PC-9 (cell line): ENCODE results near the gene IGFBP2. TPM values are rescaled to one million over a fixed set of nuclear protein-coding genes. Genes with fewer than 3 reads are reported as not detected.

ENCODE experiments used
- Bru-seq: library from RNA; stranded (reverse); fragments of 400-500 nt; gene quantifications from one replicate; lab custom pipeline; 2021; lab: Mats Ljungman, UMichigan
- BruChase-seq, 2 experiments: library from RNA; stranded (reverse); fragments of 400-500 nt; gene quantifications; one replicate each; lab custom pipeline; 2021; lab: Mats Ljungman, UMichigan
- BruUV-seq: library from RNA; stranded (reverse); fragments of 400-500 nt; replicated peaks from 2 replicates; lab custom pipeline; 2021; lab: Mats Ljungman, UMichigan
- CTCF ChIA-PET: fragments of 300-600 bp; sonication (Branson Sonifier 250); formaldehyde crosslinking; loops from one replicate; lab custom pipeline; 2022; ENCODE audit warnings: antibody characterized with exemption; lab: Charles Lee
- POLR2A ChIA-PET: fragments of 300-600 bp; sonication (Branson Sonifier 250); formaldehyde crosslinking; loops from one replicate; lab custom pipeline; 2022; ENCODE audit warnings: antibody characterized with exemption; ENCODE audit not compliant: unreplicated experiment; lab: Charles Lee
- DNase-seq, 2 experiments: peaks; one replicate each; pipeline versions ENCODE4 v3.0.0 to v3.0.0-alpha.2; 2015 to 2022; ENCODE audit warnings: mixed read lengths in 1 of 2
- H2AFZ ChIP-seq: fragments of 200-600 bp; sonication (generic); 2 replicates; pipeline ENCODE4 v1.8.1; 2017; ENCODE audit warnings: antibody characterized with exemption
- H3F3A ChIP-seq: fragments of 200-600 bp; sonication (generic); 2 replicates; pipeline ENCODE4 v1.8.1; 2017; ENCODE audit warnings: antibody characterized with exemption, mild to moderate bottlenecking, low read depth; ENCODE audit not compliant: insufficient read depth
- H3K27ac ChIP-seq: fragments of 200-600 bp; sonication (generic); 2 replicates; pipeline ENCODE4 v1.6.1; 2016; ENCODE audit warnings: mixed run types
- H3K27me3 ChIP-seq: fragments of 200-600 bp; sonication (generic); 2 replicates; pipeline ENCODE4 v1.6.1; 2016; ENCODE audit warnings: low read depth, mixed run types; ENCODE audit not compliant: insufficient read depth
- H3K36me3 ChIP-seq: fragments of 200-600 bp; sonication (generic); 2 replicates; pipeline ENCODE4 v1.6.1; 2016; ENCODE audit warnings: low read depth, mixed run types
- H3K4me1 ChIP-seq: fragments of 200-600 bp; sonication (generic); replicated peaks from 2 replicates; pipeline ENCODE4 v1.6.1; 2016; ENCODE audit warnings: mixed run types; ENCODE audit not compliant: insufficient read depth
- H3K4me2 ChIP-seq: fragments of 200-600 bp; sonication (generic); 2 replicates; pipeline ENCODE4 v1.6.1; 2017; ENCODE audit warnings: mixed run types
- H3K4me3 ChIP-seq: fragments of 200-600 bp; sonication (generic); 2 replicates; pipeline ENCODE4 v1.6.1; 2016; ENCODE audit warnings: mixed run types
- H3K79me2 ChIP-seq: fragments of 200-600 bp; sonication (generic); 2 replicates; pipeline ENCODE4 v1.6.1; 2017; ENCODE audit warnings: low read depth, mixed run types
- H3K9me2 ChIP-seq: fragments of 200-600 bp; sonication (generic); 2 replicates; pipeline ENCODE4 v1.8.1; 2017; ENCODE audit warnings: mild to moderate bottlenecking; ENCODE audit not compliant: insufficient read depth
- H3K9me3 ChIP-seq: fragments of 200-600 bp; sonication (generic); 2 replicates; pipeline ENCODE4 v1.8.1; 2016; ENCODE audit warnings: low read depth; ENCODE audit not compliant: insufficient read depth
- H4K20me1 ChIP-seq: fragments of 200-600 bp; sonication (generic); 2 replicates; pipeline ENCODE4 v1.8.1; 2017; ENCODE audit not compliant: insufficient read depth
- EZH2 ChIP-seq: fragments of 200-600 bp; sonication (generic); IDR thresholded peaks from 2 replicates; pipeline ENCODE4 v1.8.0; 2017; ENCODE audit warnings: antibody characterized with exemption, low read depth
- intact Hi-C: fragments of 100-400 bp; cut with micrococcal nuclease; formaldehyde crosslinking; loops from one replicate; pipeline ENCODE4 v1.10.0; 2022; ENCODE audit not compliant: unreplicated experiment
- long read RNA-seq: library from polyadenylated mRNA; stranded (forward); transcript quantifications from one replicate; pipeline ENCODE4 v2.0.0, GENCODE V29; 2022
- total RNA-seq: library from RNA; stranded (reverse); gene quantifications from 2 replicates; pipeline ENCODE4 v1.2.3, GENCODE V29; 2021
- TF ChIP-seq, protein P1 (sequence below): fragments of 200-600 bp; sonication (generic); conservative IDR thresholded peaks from 2 replicates; pipeline ENCODE4 v1.6.1; 2017; ENCODE audit warnings: mixed run types, antibody characterized with exemption, mild to moderate bottlenecking, moderate library complexity

Gene IGFBP2, protein sequence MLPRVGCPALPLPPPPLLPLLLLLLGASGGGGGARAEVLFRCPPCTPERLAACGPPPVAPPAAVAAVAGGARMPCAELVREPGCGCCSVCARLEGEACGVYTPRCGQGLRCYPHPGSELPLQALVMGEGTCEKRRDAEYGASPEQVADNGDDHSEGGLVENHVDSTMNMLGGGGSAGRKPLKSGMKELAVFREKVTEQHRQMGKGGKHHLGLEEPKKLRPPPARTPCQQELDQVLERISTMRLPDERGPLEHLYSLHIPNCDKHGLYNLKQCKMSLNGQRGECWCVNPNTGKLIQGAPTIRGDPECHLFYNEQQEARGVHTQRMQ
- total RNA-seq: 106 and 133 TPM in 2 replicates
- Bru-seq, nascent RNA: percentile 51 among the genes with signal in this experiment
- percentile 39 among the genes with signal in this experiment for BruChase-seq, experiment 1, labeled RNA remaining after a 2-hour chase
- BruChase-seq, experiment 2, labeled RNA remaining after a 6-hour chase: percentile 50 among the genes with signal in this experiment
- long read RNA-seq, transcript IGFBP2-201 (4 exons, 1,439 nt): major isoform, 355 of 369 reads
- long read RNA-seq, partial matches to known transcripts: 8 of 369 reads
- long read RNA-seq, other reads (novel, unspliced or antisense): 6 of 369 reads

DNA sequence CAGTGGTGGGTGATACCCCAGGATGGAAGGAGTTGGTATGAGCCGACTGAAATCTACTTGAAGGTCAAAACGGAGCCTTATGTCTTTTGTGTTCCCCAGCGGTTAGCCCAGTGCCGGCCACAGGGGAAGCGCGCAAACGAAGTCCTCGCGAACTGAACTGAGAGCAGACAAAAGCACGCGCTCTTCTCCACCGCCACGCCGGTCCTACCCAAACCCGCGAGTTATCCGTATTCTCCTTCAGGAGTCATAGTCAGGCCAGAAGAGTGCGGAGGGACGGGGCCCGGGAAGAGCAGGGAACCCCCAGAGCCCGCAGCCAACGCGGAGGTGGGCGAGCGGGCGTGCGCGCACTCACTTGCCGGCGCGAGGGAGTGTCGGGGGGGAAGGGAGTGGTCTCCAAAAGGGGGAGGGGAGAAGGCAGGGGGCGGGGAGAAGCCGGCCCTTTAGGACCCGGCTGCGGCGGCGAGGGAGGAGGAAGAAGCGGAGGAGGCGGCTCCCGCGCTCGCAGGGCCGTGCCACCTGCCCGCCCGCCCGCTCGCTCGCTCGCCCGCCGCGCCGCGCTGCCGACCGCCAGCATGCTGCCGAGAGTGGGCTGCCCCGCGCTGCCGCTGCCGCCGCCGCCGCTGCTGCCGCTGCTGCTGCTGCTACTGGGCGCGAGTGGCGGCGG is at the start of gene IGFBP2:
Gene IGFBP2 (plus strand): TSS at position 469 of the 664 bp plus-strand sequence. CDS start 104 bp downstream, at position 573.
- H3K9me3 ChIP-seq: no peaks in the 10 kb centered on the region
- H3K4me2 ChIP-seq: peak within 1 kb of the TSS; percentile 59
- ChIA-PET CTCF (no interaction called here), POLR2A (no interaction called here)
- DNase-seq: peak in 1 of 2 experiments; percentile 53
- 0 out of 2 replicates have a peak within 1 kb of the TSS, but pooled peaks have one; percentile 60 for H2AFZ ChIP-seq
- H3K9me2 ChIP-seq: no peaks in the 10 kb centered on the region
- peaks cover 43% of the 10 kb centered on the region for H3K4me1 ChIP-seq
- H3K79me2 ChIP-seq: peaks cover 21% of the 10 kb centered on the region
- no peak for TF ChIP-seq EZH2
- TF ChIP-seq, protein P1, sequence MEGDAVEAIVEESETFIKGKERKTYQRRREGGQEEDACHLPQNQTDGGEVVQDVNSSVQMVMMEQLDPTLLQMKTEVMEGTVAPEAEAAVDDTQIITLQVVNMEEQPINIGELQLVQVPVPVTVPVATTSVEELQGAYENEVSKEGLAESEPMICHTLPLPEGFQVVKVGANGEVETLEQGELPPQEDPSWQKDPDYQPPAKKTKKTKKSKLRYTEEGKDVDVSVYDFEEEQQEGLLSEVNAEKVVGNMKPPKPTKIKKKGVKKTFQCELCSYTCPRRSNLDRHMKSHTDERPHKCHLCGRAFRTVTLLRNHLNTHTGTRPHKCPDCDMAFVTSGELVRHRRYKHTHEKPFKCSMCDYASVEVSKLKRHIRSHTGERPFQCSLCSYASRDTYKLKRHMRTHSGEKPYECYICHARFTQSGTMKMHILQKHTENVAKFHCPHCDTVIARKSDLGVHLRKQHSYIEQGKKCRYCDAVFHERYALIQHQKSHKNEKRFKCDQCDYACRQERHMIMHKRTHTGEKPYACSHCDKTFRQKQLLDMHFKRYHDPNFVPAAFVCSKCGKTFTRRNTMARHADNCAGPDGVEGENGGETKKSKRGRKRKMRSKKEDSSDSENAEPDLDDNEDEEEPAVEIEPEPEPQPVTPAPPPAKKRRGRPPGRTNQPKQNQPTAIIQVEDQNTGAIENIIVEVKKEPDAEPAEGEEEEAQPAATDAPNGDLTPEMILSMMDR: no peak
- peaks cover 6% of the 10 kb centered on the region; the same call in 1 of the 2 replicates for H3F3A ChIP-seq
- intact Hi-C loops: loop anchor here (5.0 kb wide), 1 partner anchor 91 kb away; no protein-coding TSS in a partner anchor
- H3K27ac ChIP-seq: no peak within 1 kb of the TSS
- H4K20me1 ChIP-seq: no peaks in the 10 kb centered on the region
- H3K36me3 ChIP-seq: no peaks in the 10 kb centered on the region
- peak within 1 kb of the TSS; percentile 56 for H3K4me3 ChIP-seq
- H3K27me3 ChIP-seq: no peaks in the 10 kb centered on the region
- TSS peak; percentile 69 for BruUV-seq

DNA sequence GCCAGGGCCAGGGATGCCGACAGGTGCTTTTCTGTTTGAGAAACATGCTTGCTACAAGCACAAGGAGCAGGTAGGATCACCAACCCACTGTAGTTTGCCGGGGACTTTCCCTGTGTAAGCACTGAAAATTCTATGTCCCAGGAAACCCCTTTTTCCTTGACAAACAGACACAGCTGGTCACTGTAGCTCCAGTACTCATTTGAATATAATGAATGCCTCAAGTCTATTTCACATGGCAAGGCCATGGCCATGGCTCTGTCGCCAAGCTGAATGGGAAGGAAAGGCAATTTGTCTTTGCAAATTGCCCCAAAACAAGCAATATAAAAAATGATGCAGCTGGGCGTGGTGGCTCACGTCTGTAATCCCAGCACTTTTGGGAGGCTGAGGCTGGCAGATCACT is 49.6 kb upstream of the IGFBP2 start:
- no peak for DNase-seq
- no TSS peak for BruUV-seq
- ChIA-PET CTCF (interaction anchor here (1.0 kb wide), 1 partner anchor 81 kb away, joined by 3 read pairs; no protein-coding TSS in a partner anchor), POLR2A (interaction anchor here (0.6 to 0.7 kb wide), 2 partner anchors 21 to 381 kb away, joined by 3 read pairs; no protein-coding TSS in a partner anchor)
- TF ChIP-seq, protein P1: no peak
- TF ChIP-seq EZH2: no peak
- Histone ChIP-seq H3K27me3 (no peaks in the 10 kb centered on the region), H3K4me3 (no peak overlapping the region), H2AFZ (no peak overlapping the region), H3F3A (peaks cover 3% of the 10 kb centered on the region; the same call in 1 of the 2 replicates), H3K9me2 (no peaks in the 10 kb centered on the region), H3K4me2 (peak overlapping the region; percentile 20), H3K27ac (peak overlapping the region; percentile 26; the same call in 1 of the 2 replicates), H3K79me2 (no peaks in the 10 kb centered on the region), H3K9me3 (no peaks in the 10 kb centered on the region), H3K36me3 (no peaks in the 10 kb centered on the region), H4K20me1 (no peaks in the 10 kb centered on the region), H3K4me1 (peaks cover 19% of the 10 kb centered on the region)
- intact Hi-C loops: loop anchor here (2.0 to 5.0 kb wide), 2 partner anchors 43 to 84 kb away; no protein-coding TSS in a partner anchor

DNA sequence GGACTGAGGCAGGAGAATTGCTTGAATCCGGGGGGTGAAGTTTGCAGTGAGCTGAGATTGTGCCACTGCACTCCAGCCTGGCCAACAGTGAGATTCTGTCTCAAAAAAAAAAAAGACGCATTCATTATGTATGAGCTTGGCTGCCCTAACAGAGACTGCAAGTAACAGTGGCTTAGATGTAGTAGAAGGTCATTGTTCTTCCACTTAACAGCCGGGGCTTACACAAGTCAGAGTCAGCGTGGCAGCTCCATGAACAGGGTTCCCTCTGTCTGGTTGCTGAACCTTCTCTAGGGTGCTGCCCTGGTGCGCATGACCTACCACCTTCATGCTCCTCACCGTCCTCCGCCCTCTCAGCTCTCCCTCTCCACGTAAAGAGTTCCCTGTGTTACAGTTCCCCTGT is 49.1 kb upstream of the IGFBP2 start:
- H3K9me2 ChIP-seq: no peaks in the 10 kb centered on the region
- TF ChIP-seq, protein P1: no peak
- TF ChIP-seq EZH2: no peak
- no peaks in the 10 kb centered on the region for H3K79me2 ChIP-seq
- no peaks in the 10 kb centered on the region for H3K9me3 ChIP-seq
- CTCF ChIA-PET: no interaction called here
- POLR2A ChIA-PET: no interaction called here
- H3K27ac ChIP-seq: no peak overlapping the region
- H3K27me3 ChIP-seq: no peaks in the 10 kb centered on the region
- no TSS peak for BruUV-seq
- intact Hi-C loops: loop anchor here (5.0 kb wide), 1 partner anchor 83 kb away; no protein-coding TSS in a partner anchor
- no peaks in the 10 kb centered on the region for H4K20me1 ChIP-seq
- H3K4me2 ChIP-seq: no peak overlapping the region
- peaks cover 3% of the 10 kb centered on the region; the same call in 1 of the 2 replicates for H3F3A ChIP-seq
- no peak overlapping the region for H2AFZ ChIP-seq
- peaks cover 16% of the 10 kb centered on the region for H3K4me1 ChIP-seq
- no peak for DNase-seq
- H3K36me3 ChIP-seq: no peaks in the 10 kb centered on the region
- no peak overlapping the region for H3K4me3 ChIP-seq
